Peyer's patch (tissue), 4 donors: ENCODE measurements around the gene FUNDC2. TPM values are rescaled to one million over a fixed set of nuclear protein-coding genes. Genes with fewer than 3 reads are reported as not detected.
A peak's percentile ranks its signal among the peaks of the same experiment; 100 is the strongest.

Experiments
- DNase-seq, 3 donors: peaks; one replicate each; pipeline ENCODE4 v3.0.0-alpha.2; 2017 to 2019
- H3K27ac ChIP-seq, 4 donors: fragments of 200-600 bp; sonication (generic); one replicate each; pipeline ENCODE4 v1.5.1; 2016 to 2019
- H3K27me3 ChIP-seq, 2 donors: fragments of 200-600 bp; sonication (generic); one replicate each; pipeline ENCODE4 v1.5.1; 2019
- H3K36me3 ChIP-seq, 3 donors: fragments of 200-600 bp; sonication (generic); one replicate each; pipeline ENCODE4 v1.5.1; 2016 to 2019
- H3K4me1 ChIP-seq, 4 donors: fragments of 200-600 bp; sonication (generic); one replicate each; pipeline ENCODE4 v1.5.1; 2016 to 2019
- H3K4me3 ChIP-seq, 4 donors: fragments of 200-600 bp; sonication (generic); 1 replicate in 3 of 4; 2 replicates in 1 of 4; pipeline ENCODE4 v1.5.1; 2016 to 2019; ENCODE audit warnings: mild to moderate bottlenecking in 1 of 4
- H3K9me3 ChIP-seq, 4 donors: fragments of 200-600 bp; sonication (generic); one replicate each; pipeline ENCODE4 v1.5.1; 2016 to 2019; ENCODE audit warnings: mild to moderate bottlenecking in 1 of 4
- CTCF ChIP-seq, 6 experiments: fragments of 450-650 bp in 4 of 6; fragments of 200-600 bp in 2 of 6; sonication (generic) in 1 of 6; IDR thresholded peaks; one replicate each; pipeline ENCODE4 v1.5.1; 2017 to 2019; ENCODE audit warnings: antibody characterized with exemption in 6 of 6, mild to moderate bottlenecking in 3 of 6, moderate library complexity in 1 of 6
- POLR2A ChIP-seq, 2 donors: fragments of 450-650 bp; IDR thresholded peaks; one replicate each; pipeline ENCODE4 v1.5.1; 2017; ENCODE audit warnings: antibody characterized with exemption in 2 of 2, mild to moderate bottlenecking in 2 of 2, moderate library complexity in 2 of 2
- total RNA-seq, 4 donors: library from RNA; depleted of rRNA; stranded (reverse); fragments of >200 nt; gene quantifications; one replicate each; pipeline ENCODE4 v1.1.0, GENCODE V29; 2016

Gene FUNDC2
- total RNA-seq, 4 donors from 2014 or later = 20.7 to 41.7 (median 35.1) TPM

GRCh38 chrX:155046129-155046810 is 19.6 kb downstream of the FUNDC2 start:
- DNase-seq = no peak
- no peak for TF ChIP-seq CTCF (IDR thresholded peaks at IDR 0.05)
- TF ChIP-seq POLR2A (IDR thresholded peaks at IDR 0.05) = no peak
- Histone ChIP-seq H3K27ac (no peak overlapping the region), H3K27me3 (no peaks in the 10 kb centered on the region), H3K4me1 (no peaks in the 10 kb centered on the region), H3K4me3 (no peak overlapping the region), H3K36me3 (no peaks in the 10 kb centered on the region), H3K9me3 (no peaks in the 10 kb centered on the region)

- H3K9me3 ChIP-seq = no peaks in the 10 kb centered on the region
- no peak overlapping the region for H3K27ac ChIP-seq
- TF ChIP-seq POLR2A (IDR thresholded peaks at IDR 0.05) = no peak
- no peak for TF ChIP-seq CTCF (IDR thresholded peaks at IDR 0.05)
- no peak for DNase-seq
- no peaks in the 10 kb centered on the region for H3K27me3 ChIP-seq
- H3K4me3 ChIP-seq = no peak overlapping the region
- H3K36me3 ChIP-seq = no peaks in the 10 kb centered on the region
- H3K4me1 ChIP-seq = no peaks in the 10 kb centered on the region
Measured at GRCh38 chrX:155046811-155047528, 20.3 kb downstream of the FUNDC2 start.

- TF ChIP-seq CTCF (IDR thresholded peaks at IDR 0.05) (peak in 4 of 6 experiments; percentile 37 to 53 (median 42)), POLR2A (IDR thresholded peaks at IDR 0.05) (no peak)
- Histone ChIP-seq H3K4me3 (no peak overlapping the region), H3K4me1 (no peaks in the 10 kb centered on the region), H3K36me3 (no peaks in the 10 kb centered on the region), H3K27ac (no peak overlapping the region), H3K27me3 (no peaks in the 10 kb centered on the region), H3K9me3 (no peaks in the 10 kb centered on the region)
- peak in 2 of 3 donors; percentile 46 to 63 for DNase-seq
Measured at GRCh38 chrX:155048977-155049619, 22.5 kb downstream of the FUNDC2 start.

GRCh38 chrX:155052738-155053498 is 26.3 kb downstream of the FUNDC2 start:
- Histone ChIP-seq H3K36me3 (no peaks in the 10 kb centered on the region), H3K4me1 (peaks cover 0 to 5% (median 0%) of the 10 kb centered on the region in 4 donors), H3K4me3 (no peak overlapping the region), H3K27me3 (no peaks in the 10 kb centered on the region), H3K27ac (no peak overlapping the region), H3K9me3 (no peaks in the 10 kb centered on the region)
- DNase-seq = no peak
- TF ChIP-seq POLR2A (IDR thresholded peaks at IDR 0.05) = no peak
- no peak for TF ChIP-seq CTCF (IDR thresholded peaks at IDR 0.05)

- H3K27ac ChIP-seq = no peak overlapping the region
- no peaks in the 10 kb centered on the region for H3K27me3 ChIP-seq
- peaks cover 0 to 5% (median 0%) of the 10 kb centered on the region in 4 donors for H3K4me1 ChIP-seq
- no peaks in the 10 kb centered on the region for H3K9me3 ChIP-seq
- no peak overlapping the region for H3K4me3 ChIP-seq
- TF ChIP-seq CTCF (IDR thresholded peaks at IDR 0.05) (no peak), POLR2A (IDR thresholded peaks at IDR 0.05) (no peak)
- no peaks in the 10 kb centered on the region for H3K36me3 ChIP-seq
- DNase-seq = no peak
Measured at GRCh38 chrX:155053656-155054055, 27.0 kb downstream of the FUNDC2 start.
